Measurements from ENCODE around the gene TUSC2. TPM values are rescaled to one million over a fixed set of nuclear protein-coding genes. Genes with fewer than 3 reads are reported as not detected.

The TUSC2 gene
- total RNA-seq, 2 donors from 2014 or later, result 12.6 to 19.4 TPM

DNA sequence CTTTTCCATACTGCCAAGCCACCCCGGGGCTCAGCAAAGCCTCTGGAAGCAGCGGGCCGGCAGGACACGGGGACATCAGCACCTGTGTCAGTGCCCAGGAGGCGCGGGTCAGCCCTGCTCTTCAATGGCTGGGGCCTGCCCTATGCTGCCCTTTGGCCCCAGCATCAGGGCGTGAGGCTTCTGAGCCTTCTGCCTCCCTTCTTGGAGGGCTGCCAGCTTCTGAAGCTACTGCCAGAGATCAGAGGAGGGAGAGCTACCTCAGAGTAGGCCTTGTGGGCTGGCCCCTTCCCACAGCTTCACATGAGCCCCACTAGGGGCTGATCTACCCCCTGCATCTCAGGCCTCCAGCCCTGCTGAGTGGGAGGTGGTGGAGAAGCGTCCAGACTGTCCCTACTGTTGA is 44.3 kb upstream of the TUSC2 start:
- no peaks in the 10 kb centered on the region for H3K9me3 ChIP-seq
- no peaks in the 10 kb centered on the region for H3K27me3 ChIP-seq (replicated peaks; ENCODE audit: insufficient read depth)
- no peaks in the 10 kb centered on the region for H3K4me1 ChIP-seq (ENCODE audit: control insufficient read depth in 1 of 2, low read depth in 2 of 2)
- no peak for DNase-seq (ENCODE audit: low spot score)
- H3K27ac ChIP-seq, result no peak overlapping the region
- H3K36me3 ChIP-seq, result no peaks in the 10 kb centered on the region
- H3K4me3 ChIP-seq, result no peak overlapping the region
- ATAC-seq (ENCODE audit: insufficient number of reproducible peaks, low FRiP score, low read depth), result no peak
- TF ChIP-seq, protein P1, sequence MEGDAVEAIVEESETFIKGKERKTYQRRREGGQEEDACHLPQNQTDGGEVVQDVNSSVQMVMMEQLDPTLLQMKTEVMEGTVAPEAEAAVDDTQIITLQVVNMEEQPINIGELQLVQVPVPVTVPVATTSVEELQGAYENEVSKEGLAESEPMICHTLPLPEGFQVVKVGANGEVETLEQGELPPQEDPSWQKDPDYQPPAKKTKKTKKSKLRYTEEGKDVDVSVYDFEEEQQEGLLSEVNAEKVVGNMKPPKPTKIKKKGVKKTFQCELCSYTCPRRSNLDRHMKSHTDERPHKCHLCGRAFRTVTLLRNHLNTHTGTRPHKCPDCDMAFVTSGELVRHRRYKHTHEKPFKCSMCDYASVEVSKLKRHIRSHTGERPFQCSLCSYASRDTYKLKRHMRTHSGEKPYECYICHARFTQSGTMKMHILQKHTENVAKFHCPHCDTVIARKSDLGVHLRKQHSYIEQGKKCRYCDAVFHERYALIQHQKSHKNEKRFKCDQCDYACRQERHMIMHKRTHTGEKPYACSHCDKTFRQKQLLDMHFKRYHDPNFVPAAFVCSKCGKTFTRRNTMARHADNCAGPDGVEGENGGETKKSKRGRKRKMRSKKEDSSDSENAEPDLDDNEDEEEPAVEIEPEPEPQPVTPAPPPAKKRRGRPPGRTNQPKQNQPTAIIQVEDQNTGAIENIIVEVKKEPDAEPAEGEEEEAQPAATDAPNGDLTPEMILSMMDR (IDR thresholded peaks at IDR 0.05), result no peak

DNA sequence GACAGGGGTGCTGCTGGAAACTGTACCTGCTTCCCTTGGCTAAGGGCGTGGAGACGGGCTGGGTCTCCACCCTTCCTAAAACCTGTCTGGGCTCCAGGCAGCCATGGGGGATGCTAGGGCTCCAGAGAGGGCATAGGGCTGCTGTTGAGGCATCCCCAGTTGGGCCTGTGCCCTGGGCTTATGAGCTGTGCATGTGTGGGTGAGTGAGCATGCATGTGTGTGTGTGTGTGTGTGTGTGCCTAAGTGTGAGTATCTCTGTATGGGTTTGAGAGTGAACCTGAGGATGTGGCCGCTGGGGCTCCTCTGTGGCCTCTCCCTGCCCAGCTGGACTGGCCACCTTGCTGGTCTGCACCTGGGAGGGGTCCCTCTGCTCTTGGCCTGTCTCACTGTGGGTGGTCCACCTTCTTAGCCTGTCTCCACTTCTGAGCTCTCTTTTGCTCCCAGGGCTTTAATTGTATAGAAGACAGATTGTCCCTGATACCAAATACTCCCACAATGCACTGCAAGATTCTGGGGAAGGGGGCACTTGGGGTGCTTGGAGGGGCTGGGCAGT is 43.2 kb upstream of the TUSC2 start:
- H3K4me3 ChIP-seq, result no peak overlapping the region
- no peaks in the 10 kb centered on the region for H3K9me3 ChIP-seq
- no peaks in the 10 kb centered on the region for H3K36me3 ChIP-seq
- DNase-seq (ENCODE audit: low spot score) (no peak), ATAC-seq (ENCODE audit: insufficient number of reproducible peaks, low FRiP score, low read depth) (no peak)
- no peaks in the 10 kb centered on the region for H3K27me3 ChIP-seq (replicated peaks; ENCODE audit: insufficient read depth)
- TF ChIP-seq, protein P1 (IDR thresholded peaks at IDR 0.05), result no peak
- peaks cover 0 to 3% of the 10 kb centered on the region in 2 donors for H3K4me1 ChIP-seq (ENCODE audit: control insufficient read depth in 1 of 2, low read depth in 2 of 2)
- H3K27ac ChIP-seq, result no peak overlapping the region

DNA sequence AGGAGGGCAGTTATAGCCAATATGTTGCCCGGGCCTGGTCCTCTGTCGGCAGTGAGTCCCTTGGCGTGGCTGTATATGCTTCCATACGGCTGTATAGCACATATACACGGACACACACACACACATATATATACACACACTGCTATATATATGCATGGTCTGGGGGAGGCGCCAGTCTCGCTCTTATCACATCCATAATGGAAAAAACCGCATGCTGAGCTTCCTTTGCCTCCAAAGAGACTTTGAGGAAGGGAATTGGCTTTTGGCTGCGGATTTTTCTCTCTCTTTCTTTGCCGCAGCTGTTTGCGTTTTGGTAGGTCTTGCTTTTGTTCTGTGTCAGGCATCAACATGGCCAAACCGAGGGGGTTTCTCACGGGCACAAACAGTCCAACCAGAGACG is 42.6 kb upstream of the TUSC2 start:
- no peaks in the 10 kb centered on the region for H3K27me3 ChIP-seq (replicated peaks; ENCODE audit: insufficient read depth)
- no peaks in the 10 kb centered on the region for H3K36me3 ChIP-seq
- no peak for DNase-seq (ENCODE audit: low spot score)
- no peak overlapping the region for H3K4me3 ChIP-seq
- H3K4me1 ChIP-seq (ENCODE audit: control insufficient read depth in 1 of 2, low read depth in 2 of 2), result peaks cover 0 to 10% of the 10 kb centered on the region in 2 donors
- no peaks in the 10 kb centered on the region for H3K9me3 ChIP-seq
- TF ChIP-seq, protein P1 (IDR thresholded peaks at IDR 0.05), result no peak
- H3K27ac ChIP-seq, result no peak overlapping the region
- ATAC-seq (ENCODE audit: insufficient number of reproducible peaks, low FRiP score, low read depth), result no peak

DNA sequence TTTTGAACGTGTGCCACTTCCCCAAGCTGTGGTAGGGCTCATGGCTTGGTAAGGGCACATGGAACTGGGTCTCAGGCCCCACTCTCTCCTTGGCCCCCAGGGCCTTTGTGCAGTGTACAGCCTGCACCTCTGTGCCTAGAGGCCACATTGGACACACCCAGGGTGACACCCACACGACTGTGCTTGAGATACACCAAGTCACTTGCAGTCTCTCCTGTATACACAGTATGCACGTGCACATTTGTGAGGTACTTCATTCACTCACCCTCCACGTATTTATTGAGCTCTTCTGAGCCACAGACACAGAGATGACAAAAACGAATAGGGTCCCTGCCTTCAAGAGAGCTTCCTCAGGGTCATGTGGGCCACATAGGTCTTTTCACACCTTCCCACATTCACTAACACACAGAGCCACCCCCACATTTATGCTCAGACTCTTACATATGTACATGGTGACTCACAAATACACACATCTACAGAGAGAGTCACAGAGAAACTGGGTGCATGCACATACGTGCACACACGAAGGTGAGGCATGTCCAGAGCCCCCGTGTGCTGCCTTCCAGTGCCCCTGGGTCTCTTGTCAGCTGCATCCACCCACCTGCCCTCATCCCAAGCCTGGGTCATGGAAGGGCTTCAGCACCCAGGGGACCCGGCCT is 41.1 kb upstream of the TUSC2 start:
- no peak overlapping the region for H3K4me3 ChIP-seq
- no peak for DNase-seq (ENCODE audit: low spot score)
- H3K36me3 ChIP-seq, result no peaks in the 10 kb centered on the region
- H3K27ac ChIP-seq, result no peak overlapping the region
- peaks cover 6 to 20% of the 10 kb centered on the region in 2 donors for H3K4me1 ChIP-seq (ENCODE audit: control insufficient read depth in 1 of 2, low read depth in 2 of 2)
- ATAC-seq (ENCODE audit: insufficient number of reproducible peaks, low FRiP score, low read depth), result no peak
- TF ChIP-seq, protein P1 (IDR thresholded peaks at IDR 0.05), result no peak
- H3K9me3 ChIP-seq, result no peaks in the 10 kb centered on the region
- no peaks in the 10 kb centered on the region for H3K27me3 ChIP-seq (replicated peaks; ENCODE audit: insufficient read depth)

DNA sequence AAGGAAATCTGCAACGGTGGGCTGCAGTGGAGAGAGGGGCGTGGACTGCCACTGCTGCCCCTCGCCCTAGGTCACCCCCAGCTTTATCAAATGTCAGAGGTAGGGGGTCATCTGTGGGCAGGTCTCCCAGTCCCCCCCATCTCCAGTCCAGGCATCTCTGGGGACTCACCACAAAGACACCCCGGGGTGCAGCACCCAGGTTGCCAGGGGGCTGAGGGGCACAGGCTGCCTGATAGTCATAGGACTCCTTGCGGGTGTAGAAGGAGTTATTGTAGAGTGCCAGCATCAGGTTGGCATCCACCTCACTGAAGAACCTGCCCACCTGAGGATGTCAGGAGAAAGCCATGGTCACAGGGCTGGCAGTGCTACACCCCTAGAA is 37.8 kb upstream of the TUSC2 start:
- Histone ChIP-seq H3K4me1 (ENCODE audit: control insufficient read depth in 1 of 2, low read depth in 2 of 2) (peaks cover 6 to 22% of the 10 kb centered on the region in 2 donors), H3K36me3 (no peaks in the 10 kb centered on the region), H3K4me3 (peak overlapping the region; percentile 80), H3K27ac (no peak overlapping the region), H3K27me3 (replicated peaks; ENCODE audit: insufficient read depth) (no peaks in the 10 kb centered on the region), H3K9me3 (no peaks in the 10 kb centered on the region)
- TF ChIP-seq, protein P1 (IDR thresholded peaks at IDR 0.05), result no peak
- no peak for DNase-seq (ENCODE audit: low spot score)
- no peak for ATAC-seq (ENCODE audit: insufficient number of reproducible peaks, low FRiP score, low read depth)

All from thoracic aorta (tissue), 2 donors.